HG03469 (cell line): ENCODE data around the gene RNF19B.
A peak's percentile ranks its signal among the peaks of the same experiment; 100 is the strongest.
"Not testable (repeated sequence)": the region's sequence is repeated elsewhere in the genome, so short reads cannot be mapped to it uniquely, and the experiment has no call there.

Source experiments
- ATAC-seq: cut with Tn5 transposase; IDR thresholded peaks from one replicate; pipeline ENCODE4 v1.9.1; 2021; ENCODE audit warnings: mild to moderate bottlenecking, moderate library complexity, moderate number of reproducible peaks; ENCODE audit not compliant: unreplicated experiment

The RNF19B gene

GRCh38 chr1:32964461-32965250 lies at the start of gene RNF19B:
TSS of gene RNF19B (minus strand) at chr1:32964809. CDS start at chr1:32964685, 124 bp downstream.
- ATAC-seq, result peak; percentile 60

- ATAC-seq, result no peak
Measured at GRCh38 chr1:33013791-33014190, 49.2 kb upstream of the RNF19B start.

GRCh38 chr1:33012165-33012564 lies 47.6 kb upstream of the RNF19B start:
- no peak for ATAC-seq

GRCh38 chr1:33010932-33011731 lies 46.5 kb upstream of the RNF19B start:
- ATAC-seq, result no peak

GRCh38 chr1:33009561-33009960 lies 45.0 kb upstream of the RNF19B start:
- ATAC-seq, result no peak

- ATAC-seq, result no peak
Measured at GRCh38 chr1:33008051-33008914, 43.7 kb upstream of the RNF19B start.

GRCh38 chr1:33007190-33008050 lies 42.8 kb upstream of the RNF19B start:
- no peak for ATAC-seq

- ATAC-seq, result no peak
Measured at GRCh38 chr1:33005838-33006421, 41.3 kb upstream of the RNF19B start.

GRCh38 chr1:33005117-33005837 lies 40.7 kb upstream of the RNF19B start:
- ATAC-seq, result no peak

- ATAC-seq, result no peak
Measured at GRCh38 chr1:33004613-33005012, 40.0 kb upstream of the RNF19B start.

GRCh38 chr1:33003657-33004056 lies 39.0 kb upstream of the RNF19B start:
- ATAC-seq, result no peak

- no peak for ATAC-seq
Measured at GRCh38 chr1:33002006-33002405, 37.4 kb upstream of the RNF19B start.

GRCh38 chr1:33001282-33001681 lies 36.7 kb upstream of the RNF19B start:
- ATAC-seq, result no peak

GRCh38 chr1:33000427-33001026 lies 35.9 kb upstream of the RNF19B start:
- ATAC-seq, result no peak

GRCh38 chr1:32998997-32999396 lies 34.4 kb upstream of the RNF19B start:
- no peak for ATAC-seq

GRCh38 chr1:32998064-32998463 lies 33.5 kb upstream of the RNF19B start:
- no peak for ATAC-seq

- ATAC-seq, result no peak
Measured at GRCh38 chr1:32997381-32997891, 32.8 kb upstream of the RNF19B start.

- ATAC-seq, result not testable (repeated sequence)
Measured at GRCh38 chr1:32993324-32993636, 28.7 kb upstream of the RNF19B start.
